Ishikawa (cell line): Measurements from ENCODE around the gene RIPK1.

Experiments
- RAD21 ChIP-seq: IDR thresholded peaks from 2 replicates; pipeline ENCODE4 v1.6.1; 2012; ENCODE audit warnings: low read depth
- REST ChIP-seq: IDR thresholded peaks from 2 replicates; pipeline ENCODE4 v1.6.1; 2012; ENCODE audit warnings: low read depth, mild to moderate bottlenecking

- TF ChIP-seq RAD21 (no peak), REST (no peak)
Observed at GRCh38 chr6:3109761-3110160, 41.5 kb downstream of the RIPK1 start.
